Gastroesophageal sphincter (tissue), 3 donors: ENCODE data around the gene CAPN5.

ENCODE experiments used
- CTCF ChIP-seq, 4 experiments: fragments of 200-600 bp in 2 of 4; fragments of 450-650 bp in 2 of 4; sonication (generic) in 1 of 4; IDR thresholded peaks; one replicate each; pipeline ENCODE4 v1.5.1; 2017 to 2019; ENCODE audit warnings: antibody characterized with exemption in 4 of 4, mild to moderate bottlenecking in 2 of 4, moderate library complexity in 2 of 4
- EP300 ChIP-seq: sonication (generic); formaldehyde crosslinking; IDR thresholded peaks from one replicate; pipeline ENCODE4 v1.6.1; 2017; ENCODE audit warnings: antibody characterized with exemption, mild to moderate bottlenecking
- POLR2A ChIP-seq, 2 donors: fragments of 450-650 bp; IDR thresholded peaks; one replicate each; pipeline ENCODE4 v1.6.1; 2017; ENCODE audit warnings: antibody characterized with exemption in 2 of 2, mild to moderate bottlenecking in 2 of 2, moderate library complexity in 1 of 2
- POLR2AphosphoS5 ChIP-seq: sonication (generic); formaldehyde crosslinking; IDR thresholded peaks from one replicate; pipeline ENCODE4 v1.6.1; 2017; ENCODE audit warnings: antibody characterized with exemption

GRCh38 chr11:77165066-77165465 lies 98.3 kb downstream of the CAPN5 start:
- TF ChIP-seq CTCF (IDR thresholded peaks at IDR 0.05) (no peak), POLR2A (IDR thresholded peaks at IDR 0.05) (no peak), POLR2AphosphoS5 (no peak), EP300 (no peak)
